ENCODE data around the gene DAZAP2.

GRCh38 chr12:51254536-51254935, 15.9 kb downstream of the DAZAP2 start:
- TF ChIP-seq CTCF (IDR thresholded peaks at IDR 0.05; ENCODE audit: borderline replicate concordance, extremely low read depth, low read length, poor library complexity, severe bottlenecking) = no peak
- TF ChIP-seq EZH2 (IDR thresholded peaks at IDR 0.05; ENCODE audit: borderline replicate concordance, low read depth, low read length, severe bottlenecking) = no peak

Data from DND-41 (cell line).